Measurements from ENCODE around the gene NDUFV2.

GRCh38 chr18:9106800-9107584 is 4.5 kb downstream of the NDUFV2 start:
- TF ChIP-seq EZH2 (IDR thresholded peaks at IDR 0.05) (no peak), POLR2AphosphoS5 (IDR thresholded peaks at IDR 0.05; ENCODE audit: borderline replicate concordance, low read depth, low read length) (no peak)

All from SK-N-MC (cell line).